Brain pericyte (primary cell): ENCODE measurements around the gene PPP2R1A.
"Not testable (repeated sequence)": the region's sequence is repeated elsewhere in the genome, so short reads cannot be mapped to it uniquely, and the experiment has no call there.

Source experiments
- DNase-seq: peaks from one replicate; pipeline ENCODE4 v3.0.0-alpha.2; 2012; ENCODE audit warnings: low read depth, low spot score

Gene PPP2R1A

DNA sequence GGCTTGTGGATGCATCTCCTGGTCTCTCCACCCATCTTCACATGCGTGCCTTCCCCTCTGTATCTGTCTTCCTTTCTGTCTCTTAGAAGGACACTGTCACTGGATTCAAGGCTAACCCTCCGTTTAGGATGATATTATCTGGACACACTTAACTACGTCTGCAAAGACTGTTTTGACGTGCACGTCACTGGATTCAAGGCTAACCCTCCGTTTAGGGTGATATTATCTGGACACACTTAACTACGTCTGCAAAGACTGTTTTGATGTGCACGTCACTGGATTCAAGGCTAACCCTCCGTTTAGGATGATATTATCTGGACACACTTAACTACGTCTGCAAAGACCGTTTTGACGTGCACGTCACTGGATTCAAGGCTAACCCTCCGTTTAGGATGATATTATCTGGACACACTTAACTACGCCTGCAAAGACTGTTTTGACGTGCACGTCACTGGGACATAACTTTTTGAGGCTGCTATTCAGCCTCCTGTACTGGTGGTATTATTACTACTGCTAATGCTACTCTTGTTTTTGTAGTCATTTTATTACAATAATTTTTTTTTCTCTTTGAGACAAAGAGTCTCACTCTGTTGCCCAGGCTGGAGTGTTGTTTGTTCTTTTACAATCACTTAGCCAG is 11.0 kb downstream of the PPP2R1A start:
- DNase-seq: not testable (repeated sequence)

DNA sequence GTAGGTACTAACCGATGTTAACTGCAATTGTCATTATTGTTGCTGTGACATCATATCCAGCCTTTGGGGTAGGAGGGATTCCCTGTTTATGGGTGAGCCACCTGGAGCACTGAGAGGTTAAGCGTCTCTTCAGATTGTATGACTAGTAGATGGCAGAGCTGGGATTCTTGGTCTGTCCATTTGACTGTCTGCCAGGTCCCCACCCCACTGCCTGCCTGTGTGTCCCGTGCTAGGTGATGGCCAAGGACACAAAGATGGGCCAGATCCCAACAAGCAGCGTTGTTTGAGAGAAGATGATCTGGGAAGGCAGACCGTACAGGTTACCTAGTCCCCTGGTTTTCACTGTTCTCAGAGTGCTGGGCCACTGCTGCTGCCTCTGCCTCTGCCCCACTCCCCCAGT is 16.6 kb downstream of the PPP2R1A start:
- DNase-seq: no peak

DNA sequence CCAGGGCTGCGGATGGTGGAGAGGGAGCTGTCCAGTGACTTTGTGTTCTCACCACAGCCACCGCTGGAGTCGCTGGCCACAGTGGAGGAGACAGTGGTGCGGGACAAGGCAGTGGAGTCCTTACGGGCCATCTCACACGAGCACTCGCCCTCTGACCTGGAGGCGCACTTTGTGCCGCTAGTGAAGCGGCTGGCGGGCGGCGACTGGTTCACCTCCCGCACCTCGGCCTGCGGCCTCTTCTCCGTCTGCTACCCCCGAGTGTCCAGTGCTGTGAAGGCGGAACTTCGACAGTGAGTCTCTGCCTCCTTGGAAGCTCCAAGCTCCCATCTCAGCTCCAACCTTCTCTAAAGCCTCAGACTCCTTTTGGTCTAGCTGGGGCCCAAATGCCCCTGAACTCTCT is 21.4 kb downstream of the PPP2R1A start:
- DNase-seq: no peak

DNA sequence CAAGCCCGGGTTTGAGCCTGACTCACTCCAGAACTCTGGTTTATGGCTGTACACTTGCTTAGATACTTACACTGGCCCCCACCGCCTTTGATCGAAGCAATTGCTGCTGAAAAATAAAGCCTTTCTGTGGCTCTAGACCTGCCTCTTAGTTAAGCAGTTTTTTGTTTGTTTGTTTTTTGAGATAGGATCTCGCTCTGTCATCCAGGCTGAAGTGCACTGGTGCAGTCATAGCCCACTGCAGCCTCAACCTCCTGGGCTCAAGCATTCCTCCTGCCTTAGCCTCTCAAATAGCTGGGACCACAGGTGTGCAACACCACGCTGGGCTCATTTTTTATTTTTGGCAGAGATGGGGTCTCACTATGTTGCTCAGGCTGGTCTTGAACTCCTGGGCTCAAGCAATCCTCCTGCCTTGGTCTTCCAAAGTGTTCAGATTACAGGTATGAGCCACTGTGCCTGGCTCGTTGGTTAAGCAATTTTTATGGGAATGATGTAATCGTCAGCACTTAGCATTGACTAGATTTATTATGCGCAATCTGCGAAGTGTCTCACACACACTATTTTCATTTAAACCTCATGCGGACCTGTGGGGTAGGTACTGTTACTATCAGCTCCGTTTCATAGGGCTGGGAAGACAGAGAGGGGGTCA is 22.2 kb downstream of the PPP2R1A start:
- DNase-seq: no peak

DNA sequence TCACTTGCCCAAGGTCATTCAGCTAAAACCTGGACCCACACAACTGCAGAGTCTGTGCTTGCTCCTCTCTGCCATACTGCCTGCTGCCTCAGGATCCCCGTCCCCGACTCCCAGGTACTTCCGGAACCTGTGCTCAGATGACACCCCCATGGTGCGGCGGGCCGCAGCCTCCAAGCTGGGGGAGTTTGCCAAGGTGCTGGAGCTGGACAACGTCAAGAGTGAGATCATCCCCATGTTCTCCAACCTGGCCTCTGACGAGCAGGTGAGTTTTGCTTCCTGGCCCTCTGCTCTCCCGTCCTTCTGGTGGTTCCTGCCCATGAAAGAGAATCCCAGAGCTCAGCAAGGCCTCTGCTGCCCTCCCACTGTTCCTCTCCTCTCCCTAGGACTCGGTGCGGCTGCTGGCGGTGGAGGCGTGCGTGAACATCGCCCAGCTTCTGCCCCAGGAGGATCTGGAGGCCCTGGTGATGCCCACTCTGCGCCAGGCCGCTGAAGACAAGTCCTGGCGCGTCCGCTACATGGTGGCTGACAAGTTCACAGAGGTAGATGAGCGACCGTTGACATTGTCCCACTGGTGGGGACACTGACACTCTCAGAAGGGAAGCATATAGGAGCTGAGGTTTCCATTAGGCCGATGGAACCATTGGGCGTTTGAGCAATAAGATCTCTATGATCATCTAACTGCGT is 22.9 kb downstream of the PPP2R1A start:
- no peak for DNase-seq

DNA sequence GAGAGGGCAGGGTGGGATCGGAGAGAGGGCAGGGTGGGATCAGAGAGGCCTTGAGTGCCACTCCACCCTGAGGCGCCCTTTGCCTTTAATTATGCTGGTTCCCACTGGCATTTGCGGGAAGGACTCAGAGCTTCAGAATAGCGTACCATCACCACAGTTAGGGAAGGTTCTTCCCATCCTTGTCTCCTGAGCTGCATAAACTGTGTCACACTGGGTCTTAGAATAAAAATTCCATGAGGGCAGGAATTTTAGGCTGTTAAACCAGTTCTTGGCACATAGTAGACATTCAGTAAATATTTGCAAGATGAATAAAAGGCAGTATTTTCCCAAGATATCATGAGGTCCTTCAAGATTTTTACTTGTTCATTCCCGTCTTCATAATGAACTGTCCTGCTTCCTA is 24.4 kb downstream of the PPP2R1A start:
- no peak for DNase-seq

DNA sequence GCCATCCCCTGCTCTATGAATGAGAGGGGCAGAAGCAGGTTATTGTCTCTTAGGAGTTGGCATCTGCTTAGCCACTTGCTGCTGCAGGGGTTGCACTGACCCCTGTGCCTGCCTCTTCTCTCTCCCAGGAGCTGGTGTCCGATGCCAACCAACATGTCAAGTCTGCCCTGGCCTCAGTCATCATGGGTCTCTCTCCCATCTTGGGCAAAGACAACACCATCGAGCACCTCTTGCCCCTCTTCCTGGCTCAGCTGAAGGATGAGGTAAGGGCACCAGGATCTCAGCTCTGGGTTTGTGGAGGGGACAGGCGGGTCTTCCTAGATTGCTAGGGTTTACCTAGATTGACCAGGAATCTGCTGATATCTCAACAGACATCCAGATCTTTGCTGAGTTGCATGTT is 26.5 kb downstream of the PPP2R1A start:
- no peak for DNase-seq

DNA sequence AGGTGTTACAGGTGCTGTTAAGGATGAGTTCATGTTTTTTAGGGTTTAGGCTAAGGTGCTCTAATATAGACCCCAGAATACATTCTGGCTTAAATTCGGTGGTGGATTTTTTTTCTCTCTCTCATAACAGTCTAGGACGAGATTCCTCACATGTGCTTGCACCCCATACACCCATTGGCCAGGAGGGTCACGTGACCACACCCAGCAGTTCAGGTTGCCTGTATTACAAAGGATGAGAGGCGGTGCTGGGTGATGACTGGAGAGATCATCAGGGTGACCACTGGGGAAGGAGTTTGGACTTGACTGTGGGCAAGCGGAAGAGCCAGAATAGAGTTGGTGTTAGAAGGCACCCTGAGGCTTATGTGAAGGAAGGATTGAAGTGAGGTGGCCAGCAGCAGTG is 27.7 kb downstream of the PPP2R1A start:
- no peak for DNase-seq

DNA sequence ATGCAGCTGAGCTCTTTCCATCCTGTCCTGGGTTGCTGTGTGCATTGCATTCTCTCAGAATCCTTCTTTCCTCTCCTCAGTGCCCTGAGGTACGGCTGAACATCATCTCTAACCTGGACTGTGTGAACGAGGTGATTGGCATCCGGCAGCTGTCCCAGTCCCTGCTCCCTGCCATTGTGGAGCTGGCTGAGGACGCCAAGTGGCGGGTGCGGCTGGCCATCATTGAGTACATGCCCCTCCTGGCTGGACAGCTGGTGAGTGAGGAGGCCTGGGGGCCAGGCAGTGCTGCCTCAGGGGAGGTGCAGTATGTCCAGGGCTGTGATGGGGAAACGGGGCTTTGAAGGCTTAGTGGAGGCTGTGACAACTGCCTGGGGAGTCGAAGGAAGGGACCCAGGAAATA is 29.8 kb downstream of the PPP2R1A start:
- no peak for DNase-seq

DNA sequence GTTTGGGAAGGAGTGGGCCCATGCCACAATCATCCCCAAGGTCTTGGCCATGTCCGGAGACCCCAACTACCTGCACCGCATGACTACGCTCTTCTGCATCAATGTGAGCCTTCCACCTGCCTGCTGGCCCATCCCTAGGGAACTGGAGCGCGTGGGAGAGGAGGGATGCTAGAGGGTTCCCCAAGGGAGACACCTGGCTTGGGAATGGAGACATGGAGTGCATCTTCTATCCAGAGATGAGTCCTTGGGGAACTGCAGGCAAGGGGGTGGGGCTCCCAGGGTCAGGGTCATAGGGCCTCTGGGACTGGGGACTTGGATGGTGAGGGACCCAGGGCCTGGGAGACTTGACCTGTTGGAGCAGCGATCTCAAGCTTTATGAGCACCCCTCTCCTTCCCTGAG is 31.2 kb downstream of the PPP2R1A start:
- DNase-seq: no peak

DNA sequence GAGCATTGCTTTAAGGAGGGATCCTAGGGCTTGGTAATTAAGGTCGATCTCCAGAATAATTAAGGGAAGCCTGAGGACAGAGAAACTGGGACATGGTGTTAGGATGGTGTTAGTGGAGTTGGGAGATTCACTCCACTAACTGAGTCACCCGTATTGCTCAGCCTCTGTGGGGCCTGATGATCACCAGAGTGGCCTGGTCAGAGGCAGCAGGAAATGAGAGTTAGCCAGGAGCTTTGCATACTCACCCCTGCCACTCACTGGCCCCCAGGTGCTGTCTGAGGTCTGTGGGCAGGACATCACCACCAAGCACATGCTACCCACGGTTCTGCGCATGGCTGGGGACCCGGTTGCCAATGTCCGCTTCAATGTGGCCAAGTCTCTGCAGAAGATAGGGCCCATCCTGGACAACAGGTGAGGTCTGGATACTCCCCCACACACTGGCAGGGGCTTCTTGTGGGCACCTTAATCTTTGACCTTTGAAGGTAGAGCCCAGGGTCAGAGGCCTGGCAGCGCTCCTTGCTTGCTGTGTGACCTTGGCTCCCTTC is 32.1 kb downstream of the PPP2R1A start:
- no peak for DNase-seq

DNA sequence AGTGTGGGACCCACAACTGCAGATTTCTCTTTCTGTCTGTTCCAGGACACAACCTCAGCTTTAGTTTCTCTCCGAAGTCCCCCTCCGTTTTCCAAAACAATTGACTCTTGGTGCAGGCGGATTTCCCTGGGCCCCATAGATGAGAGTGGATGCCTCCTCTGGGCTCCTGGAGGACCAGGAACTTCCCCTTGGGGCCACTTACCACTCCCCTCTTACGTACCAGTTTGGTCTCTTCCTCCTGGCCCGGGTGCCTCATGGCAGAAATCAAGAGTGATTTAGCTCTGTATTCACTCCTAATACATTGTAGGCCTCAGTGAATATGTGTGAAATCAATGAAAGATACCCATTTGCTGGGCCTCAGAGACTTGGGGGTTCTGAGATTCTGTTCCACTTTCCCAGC is 34.4 kb downstream of the PPP2R1A start:
- DNase-seq: no peak

DNA sequence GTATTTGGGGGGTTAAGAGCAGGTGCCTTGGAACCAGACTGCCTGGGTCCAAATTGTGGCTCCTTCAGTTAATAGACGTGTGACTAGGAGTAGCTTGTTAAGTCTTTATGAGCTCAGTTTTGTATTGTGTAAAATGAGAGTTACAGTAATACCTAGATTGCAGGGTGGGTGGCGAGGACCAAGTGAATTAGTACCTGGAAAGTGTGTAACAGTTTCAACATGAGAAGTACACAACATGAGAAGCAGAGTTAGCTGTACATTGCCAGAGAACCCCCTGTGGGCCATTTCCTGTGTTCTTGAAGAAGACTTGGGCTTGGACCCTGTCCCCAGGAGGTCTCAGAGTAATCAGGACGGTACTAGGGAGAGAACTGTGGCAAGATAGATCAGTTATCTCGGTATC is 36.8 kb downstream of the PPP2R1A start:
- no peak for DNase-seq

DNA sequence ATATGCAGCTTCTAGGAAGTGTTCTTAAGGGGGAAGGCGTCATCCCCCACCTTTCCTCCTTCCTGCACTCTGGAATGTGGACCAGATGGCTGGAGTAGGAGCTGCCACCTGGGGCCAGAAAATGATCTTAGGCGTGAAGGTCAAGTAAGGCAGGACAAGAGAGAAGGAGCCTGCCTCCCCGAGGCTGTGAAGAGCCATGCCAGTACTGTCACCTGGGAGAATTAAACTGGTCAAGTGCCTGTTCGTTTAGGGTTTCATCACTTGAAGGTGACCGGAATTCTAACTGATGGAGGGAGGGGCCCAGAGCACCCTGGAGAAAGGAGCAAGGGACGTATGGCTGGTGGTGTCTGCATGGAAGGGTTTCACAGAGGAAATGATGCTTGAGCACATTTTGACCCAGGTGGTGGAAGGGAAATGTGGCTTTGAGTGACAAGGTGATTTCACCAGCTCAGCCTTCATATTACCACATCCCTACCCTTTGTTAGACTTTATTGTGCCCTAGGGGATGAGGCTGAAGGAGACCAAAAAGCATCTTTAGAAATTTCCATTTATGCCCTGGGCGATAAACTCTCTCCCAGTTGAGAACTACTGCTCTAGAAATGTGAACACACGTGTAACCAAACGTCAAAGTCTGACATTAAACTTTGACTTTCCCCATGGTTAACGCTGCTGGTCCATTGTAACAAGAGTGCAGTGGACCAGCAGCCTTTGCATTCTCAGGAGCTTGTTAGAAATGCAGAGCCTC is 37.5 kb downstream of the PPP2R1A start:
- DNase-seq: no peak

DNA sequence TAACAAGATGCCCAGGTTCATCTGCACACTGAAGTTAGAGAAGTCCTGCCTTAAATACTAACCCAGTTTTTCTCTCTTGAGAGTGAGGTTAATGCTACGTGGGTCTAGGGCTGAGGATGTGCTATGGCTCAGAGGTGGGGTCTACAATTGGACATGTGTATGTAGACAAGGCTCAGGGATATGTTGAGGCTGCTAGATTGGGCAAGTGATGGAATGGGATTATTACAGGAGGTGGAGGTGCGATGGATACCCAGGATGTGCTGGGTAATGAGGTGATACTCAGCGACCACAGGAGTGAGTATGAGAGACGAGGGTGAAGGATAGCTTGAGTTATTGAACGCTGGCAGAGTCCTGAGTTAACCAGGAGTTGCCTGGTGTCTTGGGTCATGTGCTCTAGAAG is 38.1 kb downstream of the PPP2R1A start:
- DNase-seq: no peak

DNA sequence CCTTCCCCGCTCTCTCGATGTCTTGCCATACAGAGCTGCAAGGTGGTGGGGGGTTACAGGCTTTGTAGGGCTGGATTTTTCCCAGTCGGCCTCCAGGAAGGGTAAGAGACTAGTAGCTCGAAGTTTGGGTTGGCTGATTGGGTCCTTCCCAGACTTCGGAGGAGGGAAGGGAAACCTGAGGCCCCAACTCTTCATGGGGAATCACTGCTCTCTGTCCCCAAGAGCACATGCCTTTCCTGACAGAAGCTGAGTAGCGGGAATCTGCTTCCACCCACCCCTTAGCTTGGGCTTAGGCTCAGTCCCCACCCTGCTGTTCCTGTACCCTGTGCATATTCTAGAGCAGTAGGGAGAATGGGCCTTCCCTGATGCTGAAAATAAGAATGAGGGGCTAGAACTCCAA is 39.7 kb downstream of the PPP2R1A start:
- no peak for DNase-seq

DNA sequence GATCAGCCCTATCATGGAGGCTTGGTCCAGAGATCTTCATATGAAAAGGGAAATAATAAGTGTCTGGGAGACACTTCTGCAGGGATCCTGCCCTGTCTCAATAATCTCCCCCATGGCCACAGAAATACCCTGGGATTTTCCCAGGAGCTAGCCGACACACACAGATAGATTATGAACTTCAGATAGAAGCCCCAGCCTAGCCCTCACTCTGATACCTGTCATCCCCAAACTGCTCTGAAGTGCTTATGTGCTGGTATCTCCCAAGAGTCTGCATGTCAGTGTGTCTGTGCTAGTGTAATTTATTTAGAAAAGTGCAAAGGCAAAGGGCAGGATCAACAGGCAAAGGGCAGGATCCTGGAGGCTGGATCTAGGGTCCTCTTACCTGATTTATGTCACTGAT is 40.8 kb downstream of the PPP2R1A start:
- no peak for DNase-seq

DNA sequence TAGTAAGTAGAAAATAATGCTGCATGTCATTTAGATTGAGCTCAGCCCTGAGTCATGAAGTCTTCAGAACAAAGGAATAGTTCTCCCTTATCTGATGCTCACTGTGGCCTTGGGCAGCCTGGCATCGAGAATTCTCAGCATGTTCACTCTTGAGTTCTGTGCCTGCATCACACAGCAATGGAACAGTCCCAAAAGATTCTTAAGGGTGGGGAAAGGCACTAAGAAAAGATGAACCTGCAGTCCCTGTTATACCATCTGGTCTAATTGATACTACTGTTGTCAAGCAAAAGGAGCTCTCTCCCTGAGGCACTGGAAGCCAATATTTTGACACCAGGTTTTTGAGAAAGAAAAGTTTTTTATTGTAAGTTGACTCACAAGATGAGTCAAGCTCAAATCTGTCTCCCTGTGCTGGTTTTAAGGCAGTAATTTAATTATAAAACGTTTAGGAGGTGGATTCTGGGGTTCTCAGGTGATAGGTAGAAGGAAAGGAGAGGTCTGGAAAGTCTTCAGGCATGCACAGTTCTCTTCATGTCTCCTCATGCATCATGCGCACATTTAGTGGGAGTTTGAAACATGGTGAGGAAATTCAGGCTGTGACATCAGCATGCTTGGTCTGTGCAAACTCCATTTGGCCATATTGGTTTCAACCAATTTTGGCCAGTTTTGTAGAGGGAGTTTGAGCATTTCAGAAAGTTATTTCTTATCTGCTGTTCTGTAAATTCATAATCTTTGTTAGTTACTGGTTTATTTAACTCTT is 41.5 kb downstream of the PPP2R1A start:
- DNase-seq: no peak

DNA sequence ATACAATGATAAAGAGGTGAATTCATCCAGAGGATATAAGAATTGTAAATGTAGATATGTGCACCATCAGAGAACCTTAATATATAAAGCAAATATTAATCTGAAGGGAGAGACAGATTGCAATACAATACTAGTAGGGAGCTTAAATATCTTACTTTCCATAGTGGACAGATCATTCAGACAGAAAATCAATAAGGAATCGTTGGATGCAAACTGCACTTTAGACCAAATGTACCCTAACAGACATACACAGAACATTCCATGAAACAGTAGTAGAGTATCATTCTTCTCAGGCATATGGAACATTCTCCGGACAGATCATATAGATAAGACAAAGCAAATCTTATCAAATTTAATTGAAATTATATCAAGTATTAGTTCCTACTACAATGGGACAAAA is 44.6 kb downstream of the PPP2R1A start:
- no peak for DNase-seq

DNA sequence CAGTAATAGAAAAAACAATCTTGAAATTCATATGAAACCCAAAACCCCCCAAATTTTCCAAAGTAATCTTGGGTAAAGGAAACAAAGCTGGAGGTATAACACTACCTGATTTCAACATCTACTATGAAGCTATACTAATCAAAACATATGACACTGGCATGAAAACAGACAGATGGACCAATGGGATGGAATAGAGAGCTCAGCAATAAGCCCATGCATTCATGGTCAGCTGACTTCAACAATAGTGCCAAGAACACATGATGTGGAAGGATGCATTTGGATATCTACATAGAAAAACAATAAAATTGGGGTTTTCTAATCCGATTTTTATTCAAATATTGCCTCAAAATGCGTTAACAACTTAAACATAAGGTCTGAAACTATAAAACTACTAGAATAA is 47.3 kb downstream of the PPP2R1A start:
- no peak for DNase-seq

DNA sequence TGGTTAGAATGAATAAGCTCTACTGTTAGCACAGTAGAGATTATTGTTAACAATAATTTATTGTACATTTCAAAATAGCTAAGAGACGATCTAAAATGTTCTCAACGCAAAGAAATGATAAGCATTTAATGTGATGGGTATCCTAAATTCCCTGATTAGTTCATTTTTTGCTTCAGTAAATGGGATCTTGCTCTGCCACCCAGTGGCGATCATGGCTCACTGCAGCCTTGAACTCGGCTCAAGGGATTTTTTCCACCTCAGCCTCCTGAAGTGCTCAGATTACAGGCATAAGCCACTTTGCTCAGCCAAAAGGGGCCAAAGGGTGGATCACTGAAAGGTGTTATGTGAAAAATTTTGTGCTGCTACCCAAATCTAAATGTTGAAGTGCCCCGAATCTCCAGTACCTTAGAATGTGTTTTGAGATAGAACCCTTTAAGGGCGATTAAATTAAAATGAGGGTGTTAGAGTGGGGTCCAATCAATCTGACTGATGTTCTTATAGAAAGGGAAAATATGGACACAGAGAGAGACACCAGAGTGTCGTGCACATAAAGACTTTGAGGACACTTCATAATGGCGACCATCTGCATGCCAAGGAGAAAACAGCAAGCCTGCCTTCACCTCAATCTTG is 48.0 kb downstream of the PPP2R1A start:
- DNase-seq: peak; percentile 33
